HepG2 (cell line): ENCODE data around the gene MMS19. TPM values are rescaled to one million over a fixed set of nuclear protein-coding genes. Genes with fewer than 3 reads are reported as not detected.

Experiments used
- MZF1 ChIP-seq: sonication (generic); formaldehyde crosslinking; IDR thresholded peaks from 2 replicates; pipeline ENCODE4 v1.8.1; 2023; ENCODE audit warnings: mild to moderate bottlenecking, missing genetic modification reagents, borderline replicate concordance
- PRPF4 ChIP-seq: fragments of 200-400 bp; formaldehyde crosslinking; IDR thresholded peaks from 2 replicates; pipeline ENCODE4 v1.6.1; 2016; ENCODE audit warnings: low read length, low read depth; ENCODE audit not compliant: poor library complexity, severe bottlenecking
- SRSF4 ChIP-seq: fragments of 200-400 bp; formaldehyde crosslinking; IDR thresholded peaks from one replicate; pipeline ENCODE4 v1.6.1; 2018; ENCODE audit warnings: mild to moderate bottlenecking, low read depth, low read length, moderate library complexity; ENCODE audit not compliant: poor library complexity, severe bottlenecking
- TARDBP ChIP-seq: sonication (generic); formaldehyde crosslinking; IDR thresholded peaks from 2 replicates; pipeline ENCODE4 v1.8.0; 2022; ENCODE audit warnings: mild to moderate bottlenecking, missing genetic modification reagents
- TCF7L2 ChIP-seq: IDR thresholded peaks from 2 replicates; pipeline ENCODE4 v1.6.1; 2011; ENCODE audit warnings: mild to moderate bottlenecking, low read depth, low read length, moderate library complexity
- U2AF2 ChIP-seq: fragments of 200-400 bp; formaldehyde crosslinking; IDR thresholded peaks from 2 replicates; pipeline ENCODE4 v1.6.1; 2017; ENCODE audit warnings: low read depth, mild to moderate bottlenecking, low read length
- ZBTB2 ChIP-seq: sonication (generic); formaldehyde crosslinking; IDR thresholded peaks from 2 replicates; pipeline ENCODE4 v1.8.0; 2022; ENCODE audit warnings: low read depth, missing genetic modification reagents
- ZNF224 ChIP-seq: sonication (generic); formaldehyde crosslinking; IDR thresholded peaks from 2 replicates; pipeline ENCODE4 v1.5.0; 2020; ENCODE audit warnings: mild to moderate bottlenecking, missing genetic modification reagents
- ZNF230 ChIP-seq: sonication (generic); formaldehyde crosslinking; IDR thresholded peaks from 2 replicates; pipeline ENCODE4 v1.4.0; 2020; ENCODE audit warnings: mild to moderate bottlenecking, missing genetic modification reagents
- ZNF318 ChIP-seq: sonication (generic); formaldehyde crosslinking; IDR thresholded peaks from 2 replicates; pipeline ENCODE4 v1.4.0; 2020; ENCODE audit warnings: mild to moderate bottlenecking, missing genetic modification reagents
- ZNF34 ChIP-seq: sonication (generic); formaldehyde crosslinking; IDR thresholded peaks from 2 replicates; pipeline ENCODE4 v1.4.0; 2020; ENCODE audit warnings: mild to moderate bottlenecking, missing genetic modification reagents, borderline replicate concordance
- ZNF484 ChIP-seq: sonication (generic); formaldehyde crosslinking; IDR thresholded peaks from 2 replicates; pipeline ENCODE4 v1.5.1; 2020; ENCODE audit warnings: mild to moderate bottlenecking, low read depth, missing genetic modification reagents, borderline replicate concordance
- polyA plus RNA-seq, 8 experiments: library from polyadenylated mRNA; depleted of rRNA in 3 of 8; stranded (reverse) in 7 of 8; unstranded in 1 of 8; fragments of >200 nt; fragmentation: Illumina TruSeq in 4 of 8; extraction: Trizol in 4 of 8; gene quantifications; 2 replicates each; pipeline versions ENCODE4 v1.2.1 to v1.2.3, GENCODE V29; 2011 to 2016; ENCODE audit warnings: low read depth in 4 of 8, missing spikeins in 1 of 8, mixed read lengths in 1 of 8; ENCODE audit not compliant: insufficient read depth in 1 of 8
- total RNA-seq, 5 experiments: library from RNA; depleted of rRNA; stranded (reverse); fragments of >200 nt; fragmentation: Illumina TruSeq; extraction: Trizol; gene quantifications; 2 replicates each; pipeline ENCODE4 v1.2.3, GENCODE V29; 2016; ENCODE audit warnings: low read depth in 1 of 5

The MMS19 gene
- total and polyA plus RNA-seq, 2 of the 13 experiments (the other 11 are each of a cell fraction or from before 2014, with no cell fraction given): 76.4 to 107 TPM

- TF ChIP-seq ZNF318 (CRISPR knock-in tag) (no peak; the same call in 1 of the 2 replicates), ZNF224 (CRISPR knock-in tag) (no peak), ZNF484 (CRISPR knock-in tag) (no peak), MZF1 (no peak), TARDBP (peak; percentile 78), U2AF2 (no peak), TCF7L2 (no peak), PRPF4 (no peak), ZNF34 (no peak; the same call in 1 of the 2 replicates), SRSF4 (no peak), ZNF230 (no peak), ZBTB2 (CRISPR knock-in tag) (no peak; the same call in 1 of the 2 replicates)
Observed at GRCh38 chr10:97497572-97498075, 598 bp downstream of the MMS19 start (continued).
